ENCODE measurements around the gene PRICKLE1.

PRICKLE1 gene

DNA sequence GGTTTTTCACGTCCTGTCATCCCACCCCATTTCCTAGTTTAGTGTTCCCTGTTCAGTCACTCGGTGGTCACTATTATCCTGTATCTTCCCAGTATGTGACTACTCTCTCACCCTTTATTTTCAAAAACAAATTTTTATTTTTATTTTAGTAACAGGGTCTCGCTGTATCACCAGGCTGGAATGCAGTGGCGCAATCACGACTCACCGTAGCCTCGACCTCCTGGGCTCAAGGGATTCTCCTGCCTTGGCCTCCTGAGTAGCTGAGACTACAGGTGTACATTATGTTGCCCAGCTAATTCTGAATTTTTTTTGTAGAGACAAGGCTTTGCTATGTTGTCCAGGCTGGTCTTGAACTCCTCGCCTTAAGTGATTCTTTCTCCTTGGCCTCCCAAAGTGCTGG, 20.1 kb upstream of the PRICKLE1 start:
- TF ChIP-seq, protein P1, sequence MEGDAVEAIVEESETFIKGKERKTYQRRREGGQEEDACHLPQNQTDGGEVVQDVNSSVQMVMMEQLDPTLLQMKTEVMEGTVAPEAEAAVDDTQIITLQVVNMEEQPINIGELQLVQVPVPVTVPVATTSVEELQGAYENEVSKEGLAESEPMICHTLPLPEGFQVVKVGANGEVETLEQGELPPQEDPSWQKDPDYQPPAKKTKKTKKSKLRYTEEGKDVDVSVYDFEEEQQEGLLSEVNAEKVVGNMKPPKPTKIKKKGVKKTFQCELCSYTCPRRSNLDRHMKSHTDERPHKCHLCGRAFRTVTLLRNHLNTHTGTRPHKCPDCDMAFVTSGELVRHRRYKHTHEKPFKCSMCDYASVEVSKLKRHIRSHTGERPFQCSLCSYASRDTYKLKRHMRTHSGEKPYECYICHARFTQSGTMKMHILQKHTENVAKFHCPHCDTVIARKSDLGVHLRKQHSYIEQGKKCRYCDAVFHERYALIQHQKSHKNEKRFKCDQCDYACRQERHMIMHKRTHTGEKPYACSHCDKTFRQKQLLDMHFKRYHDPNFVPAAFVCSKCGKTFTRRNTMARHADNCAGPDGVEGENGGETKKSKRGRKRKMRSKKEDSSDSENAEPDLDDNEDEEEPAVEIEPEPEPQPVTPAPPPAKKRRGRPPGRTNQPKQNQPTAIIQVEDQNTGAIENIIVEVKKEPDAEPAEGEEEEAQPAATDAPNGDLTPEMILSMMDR (IDR thresholded peaks at IDR 0.05; ENCODE audit: insufficient read depth, low read depth, low read length, missing control alignments), result no peak
- H3K4me3 ChIP-seq (ENCODE audit: low read depth, low read length), result no peak overlapping the region
- DNase-seq (ENCODE audit: low read depth), result no peak

DNA sequence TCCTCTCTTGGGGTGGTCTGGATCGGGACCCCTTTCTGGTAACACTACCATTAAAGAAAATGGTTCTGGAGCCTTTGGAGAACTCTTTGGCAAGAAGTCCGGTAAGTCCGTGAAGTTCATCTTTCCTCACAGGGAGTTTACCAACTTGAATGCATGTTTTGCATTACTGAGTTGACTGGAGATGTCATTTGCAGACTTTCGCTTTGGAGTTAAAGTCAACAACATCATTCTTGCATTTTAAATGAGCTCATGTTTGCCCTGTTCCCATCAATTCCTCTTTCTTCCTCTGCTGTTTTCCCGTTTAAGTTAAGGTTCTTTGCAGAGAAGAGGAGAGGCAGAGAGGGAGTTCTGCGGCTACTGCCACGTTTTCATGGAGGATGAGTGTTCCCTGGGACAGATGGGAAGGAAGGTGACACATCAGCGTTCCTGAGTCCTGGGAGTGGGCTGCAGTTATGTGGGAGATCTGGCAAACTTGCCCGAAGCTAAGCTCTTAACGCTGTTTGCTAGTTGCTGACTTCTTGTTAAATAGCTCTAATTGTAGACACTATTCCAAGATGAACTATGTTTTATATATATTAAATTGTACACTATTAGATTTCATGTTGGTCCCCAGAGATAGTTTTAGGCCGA, 18.8 kb upstream of the PRICKLE1 start:
- TF ChIP-seq, protein P1 (IDR thresholded peaks at IDR 0.05; ENCODE audit: insufficient read depth, low read depth, low read length, missing control alignments), result no peak
- H3K4me3 ChIP-seq (ENCODE audit: low read depth, low read length), result no peak overlapping the region
- DNase-seq (ENCODE audit: low read depth), result no peak

DNA sequence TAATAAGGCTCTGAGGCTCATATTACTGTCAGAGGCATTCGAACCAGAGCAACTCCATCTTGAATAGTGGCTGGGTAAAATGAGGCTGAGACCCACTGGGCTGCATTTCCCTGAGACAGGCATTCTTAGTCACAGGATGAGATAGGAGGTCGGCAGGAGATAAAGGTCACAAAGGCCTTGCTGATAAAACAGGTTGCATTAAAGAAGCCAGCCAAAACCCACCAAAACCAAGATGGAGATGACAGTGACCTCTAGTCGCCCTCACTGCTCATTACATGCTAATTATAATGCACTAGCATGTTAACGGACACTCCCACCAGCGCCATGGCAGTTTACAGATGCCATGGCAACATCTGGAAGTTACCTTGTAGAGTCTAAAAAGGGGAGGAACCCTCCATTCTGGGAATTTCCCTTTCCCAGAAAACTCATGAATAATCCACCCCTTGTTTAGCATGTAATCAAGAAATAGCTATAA, 18.1 kb upstream of the PRICKLE1 start:
- TF ChIP-seq, protein P1 (IDR thresholded peaks at IDR 0.05; ENCODE audit: insufficient read depth, low read depth, low read length, missing control alignments), result no peak
- DNase-seq (ENCODE audit: low read depth), result peak; percentile 3
- no peak overlapping the region for H3K4me3 ChIP-seq (ENCODE audit: low read depth, low read length)

DNA sequence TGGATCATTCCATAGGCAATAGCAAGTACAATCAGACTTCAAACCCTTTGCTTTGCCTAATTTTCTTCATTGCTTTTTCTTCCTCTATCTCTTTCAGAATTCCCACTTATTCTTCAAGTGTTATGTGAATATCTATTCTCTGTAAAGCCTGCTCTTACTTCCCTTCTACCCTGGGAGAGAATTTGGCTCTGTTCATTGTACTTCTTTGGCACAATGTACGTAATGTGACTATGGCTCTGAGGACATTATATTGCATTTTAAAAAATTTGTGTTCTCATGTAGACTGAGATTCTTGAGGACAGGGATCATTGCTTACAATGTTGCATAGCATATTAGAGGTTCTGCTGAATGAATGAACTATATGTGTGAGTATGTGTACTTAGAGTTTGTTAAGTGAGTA, 16.9 kb upstream of the PRICKLE1 start:
- H3K4me3 ChIP-seq (ENCODE audit: low read depth, low read length), result no peak overlapping the region
- DNase-seq (ENCODE audit: low read depth), result no peak
- TF ChIP-seq, protein P1 (IDR thresholded peaks at IDR 0.05; ENCODE audit: insufficient read depth, low read depth, low read length, missing control alignments), result no peak

DNA sequence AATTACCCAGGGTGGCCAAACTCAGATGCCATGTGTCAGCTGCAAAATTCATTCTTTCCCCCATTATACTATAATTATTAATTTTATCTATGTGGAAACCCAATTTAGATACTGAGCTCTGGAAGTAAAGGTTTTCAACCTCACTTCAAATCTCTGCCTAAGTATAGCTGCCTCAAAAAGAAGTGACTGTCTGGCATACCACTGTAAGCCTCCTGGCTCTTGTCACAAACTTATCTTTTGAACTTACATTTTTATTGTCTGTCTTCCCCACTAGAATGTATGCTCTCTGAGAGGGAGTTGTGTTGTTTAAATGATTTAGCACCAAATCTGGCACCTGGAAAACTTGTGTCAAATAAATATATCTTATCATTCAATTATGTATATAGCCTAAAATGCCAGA, 16.1 kb upstream of the PRICKLE1 start:
- DNase-seq (ENCODE audit: low read depth), result no peak
- no peak overlapping the region for H3K4me3 ChIP-seq (ENCODE audit: low read depth, low read length)
- TF ChIP-seq, protein P1 (IDR thresholded peaks at IDR 0.05; ENCODE audit: insufficient read depth, low read depth, low read length, missing control alignments), result no peak

DNA sequence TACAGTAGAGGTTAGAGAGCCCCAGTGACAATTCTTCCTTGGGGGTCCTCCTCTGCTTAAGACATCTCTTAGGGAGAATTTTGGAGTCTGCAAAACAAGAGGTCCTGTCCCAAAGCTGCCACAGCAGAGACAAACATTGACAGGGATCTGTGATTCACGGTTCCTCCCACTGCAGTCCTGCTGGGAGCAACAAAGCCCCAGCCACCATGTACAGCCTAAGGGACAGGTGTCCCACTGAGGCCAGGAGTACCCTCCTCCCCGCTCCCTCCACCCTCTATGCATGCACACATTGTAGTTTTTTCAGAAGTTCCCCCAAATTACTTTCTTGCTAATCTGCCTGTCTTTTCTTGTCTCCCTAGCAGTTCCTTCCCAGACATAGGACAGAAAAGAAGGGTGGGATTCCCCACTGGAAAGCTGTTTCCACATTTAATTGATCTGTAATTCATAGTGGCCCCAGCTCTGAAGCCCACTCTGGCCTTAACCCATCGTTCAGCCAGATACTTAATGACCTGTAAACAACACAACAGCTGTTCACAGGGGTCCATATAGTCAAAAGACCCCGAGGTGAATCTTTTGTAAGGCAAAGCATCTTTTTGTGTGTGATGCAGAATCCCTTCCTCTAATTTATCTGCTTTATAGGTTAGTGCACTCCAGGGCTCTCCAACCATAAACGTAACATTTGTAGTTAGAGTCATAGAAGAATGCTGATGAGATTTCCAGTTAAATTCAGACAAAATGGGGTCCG, 13.9 kb upstream of the PRICKLE1 start:
- no peak for DNase-seq (ENCODE audit: low read depth)
- TF ChIP-seq, protein P1 (IDR thresholded peaks at IDR 0.05; ENCODE audit: insufficient read depth, low read depth, low read length, missing control alignments), result no peak
- H3K4me3 ChIP-seq (ENCODE audit: low read depth, low read length), result no peak overlapping the region

Data from GM12865 (cell line).